ENCODE results near the gene COL5A2.

COL5A2 gene

GRCh38 chr2:189179570-189179950, at the start of gene COL5A2:
TSS of gene COL5A2 (minus strand) at chr2:189179761. CDS start at chr2:189179604, 157 bp downstream.
- DNase-seq, result no peak

- DNase-seq, result no peak
These were observed 46.5 kb upstream of the COL5A2 start for GRCh38 chr2:189226017-189226416.

GRCh38 chr2:189225032-189225431, 45.5 kb upstream of the COL5A2 start:
- no peak for DNase-seq

- DNase-seq, result no peak
These were observed 43.0 kb upstream of the COL5A2 start for GRCh38 chr2:189222468-189223105.

- DNase-seq, result no peak
These were observed 42.4 kb upstream of the COL5A2 start for GRCh38 chr2:189221811-189222467.

DNA sequence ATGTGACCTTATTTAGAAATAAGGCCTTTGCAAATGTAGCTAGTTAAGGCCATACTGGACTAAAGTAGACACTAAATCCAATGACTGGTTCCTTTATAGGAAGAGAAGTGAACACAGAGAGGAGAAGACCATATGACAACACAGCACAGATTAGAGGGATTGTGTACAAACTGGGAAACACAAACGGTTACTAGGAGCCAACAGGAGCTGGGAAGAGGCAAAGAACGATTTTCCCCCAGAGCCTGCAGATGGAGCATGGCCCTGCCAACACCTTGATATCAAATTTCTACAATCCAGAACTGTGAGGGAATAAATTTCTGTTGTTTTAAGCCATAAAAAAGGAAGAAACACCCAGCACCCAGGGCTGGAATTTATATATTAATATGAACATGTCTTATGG, 38.7 kb upstream of the COL5A2 start:
- DNase-seq, result no peak

DNA sequence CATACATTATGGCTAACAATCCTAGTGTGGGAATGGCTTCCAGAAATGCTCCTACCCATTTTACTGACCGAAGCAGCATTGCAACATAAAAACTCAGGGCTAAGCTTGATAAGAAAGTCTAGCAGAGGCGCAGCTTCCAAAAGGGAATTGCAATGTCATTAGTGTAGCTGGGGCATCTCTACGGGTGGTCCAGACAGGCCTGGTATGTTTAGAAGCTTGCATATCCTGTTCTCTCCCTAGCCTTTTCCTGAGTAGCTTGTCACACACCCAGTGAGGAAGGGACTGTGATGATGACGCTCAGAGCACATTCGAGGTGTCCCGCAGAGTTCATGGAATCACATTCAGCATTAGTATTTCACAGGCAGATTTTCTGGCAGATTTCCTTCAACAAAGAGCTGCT, 38.0 kb upstream of the COL5A2 start:
- no peak for DNase-seq

DNA sequence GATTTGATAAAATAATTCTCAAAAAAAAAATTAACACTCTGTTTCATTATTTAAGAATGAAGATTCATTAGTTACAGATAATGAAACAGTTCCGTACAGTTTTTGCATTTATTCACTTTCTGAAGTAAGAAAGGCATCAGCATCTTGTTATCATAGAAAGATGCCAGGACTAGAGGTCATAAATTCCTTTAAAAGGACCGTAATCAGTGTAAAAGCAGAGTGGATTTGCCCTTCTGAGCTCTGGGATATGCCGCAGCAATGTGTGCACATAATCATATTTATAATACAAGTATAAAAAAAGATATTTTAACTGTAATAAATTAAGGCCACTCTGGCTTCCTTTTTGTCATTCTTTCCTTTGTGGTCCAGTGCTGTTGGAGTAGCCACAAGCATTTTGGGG, 37.5 kb upstream of the COL5A2 start:
- DNase-seq, result no peak

GRCh38 chr2:189214484-189214883, 34.9 kb upstream of the COL5A2 start:
- no peak for DNase-seq

DNA sequence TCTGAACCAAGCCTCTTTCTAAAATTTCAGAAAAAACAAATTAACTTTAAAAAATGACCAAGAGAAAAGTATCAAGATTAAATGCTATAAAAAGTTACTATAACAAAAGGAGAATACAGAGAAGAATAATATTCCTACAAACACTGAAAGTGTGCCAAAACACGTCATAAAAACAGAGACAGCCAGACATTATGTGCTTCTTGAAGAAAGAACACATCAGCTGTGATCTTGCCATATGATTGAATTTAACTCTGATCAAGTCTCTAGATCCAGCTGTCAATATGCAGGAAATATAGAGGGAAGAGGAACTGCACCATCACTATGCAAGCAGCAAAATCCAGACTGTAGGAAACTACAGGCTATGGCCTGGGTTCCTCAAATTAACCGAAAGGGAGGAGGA, 33.7 kb upstream of the COL5A2 start:
- DNase-seq, result no peak

DNA sequence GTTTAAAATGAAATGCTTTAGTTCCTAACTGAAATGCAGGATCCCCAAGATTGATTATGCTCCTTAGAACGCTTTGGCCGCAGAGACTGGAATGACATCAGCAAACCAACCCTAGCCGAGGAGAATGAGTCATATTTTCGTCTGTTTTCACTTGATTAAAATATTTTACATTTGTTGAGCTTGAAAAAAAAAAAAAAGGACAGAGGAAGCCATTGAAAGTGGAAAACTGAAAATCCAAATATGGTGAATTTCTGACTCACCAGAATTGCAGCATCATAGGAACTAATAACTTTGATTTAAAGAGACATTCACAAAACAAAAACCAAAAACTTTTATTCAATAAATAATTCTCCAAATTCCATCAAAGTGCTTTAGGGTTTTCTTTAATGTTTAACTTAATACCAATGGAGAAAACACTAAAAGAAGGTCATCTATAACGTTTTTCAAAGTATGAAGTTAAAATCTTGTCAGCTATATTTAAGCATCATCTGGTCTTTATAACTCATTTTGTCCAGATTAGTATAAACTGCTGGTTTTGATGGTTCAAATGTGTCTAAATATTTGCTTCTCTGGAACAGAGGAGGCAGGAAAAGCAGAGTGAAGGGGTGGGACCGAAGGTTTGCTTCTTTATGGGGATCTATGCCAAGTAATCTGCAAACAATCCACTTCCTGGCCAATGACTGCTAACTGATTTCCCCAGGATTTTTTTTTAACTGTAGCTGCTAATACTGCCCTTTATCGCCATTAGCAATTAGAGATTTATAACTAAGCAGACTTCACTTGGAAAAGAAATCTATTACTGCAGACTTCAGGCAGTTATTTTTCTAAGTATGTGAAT, 30.9 kb upstream of the COL5A2 start:
- no peak for DNase-seq

DNA sequence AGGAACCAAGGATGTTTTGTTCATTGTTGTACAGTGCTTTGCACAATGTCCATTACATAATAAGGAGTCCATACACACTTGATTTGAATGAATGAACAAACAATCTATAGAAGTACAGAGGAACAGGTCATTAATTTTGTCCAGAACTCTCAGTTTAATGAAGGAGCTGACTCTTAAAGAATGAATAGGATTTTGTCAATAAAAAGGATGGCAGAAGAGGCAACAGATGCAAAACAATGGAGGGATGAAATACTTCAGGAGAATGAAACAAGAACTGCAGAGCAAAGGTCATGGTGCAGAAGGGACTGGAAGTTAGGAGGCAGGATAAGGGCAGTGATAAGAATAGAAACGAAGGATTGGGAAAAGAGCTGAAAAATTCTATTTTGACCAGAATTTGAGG, 28.7 kb upstream of the COL5A2 start:
- no peak for DNase-seq

DNA sequence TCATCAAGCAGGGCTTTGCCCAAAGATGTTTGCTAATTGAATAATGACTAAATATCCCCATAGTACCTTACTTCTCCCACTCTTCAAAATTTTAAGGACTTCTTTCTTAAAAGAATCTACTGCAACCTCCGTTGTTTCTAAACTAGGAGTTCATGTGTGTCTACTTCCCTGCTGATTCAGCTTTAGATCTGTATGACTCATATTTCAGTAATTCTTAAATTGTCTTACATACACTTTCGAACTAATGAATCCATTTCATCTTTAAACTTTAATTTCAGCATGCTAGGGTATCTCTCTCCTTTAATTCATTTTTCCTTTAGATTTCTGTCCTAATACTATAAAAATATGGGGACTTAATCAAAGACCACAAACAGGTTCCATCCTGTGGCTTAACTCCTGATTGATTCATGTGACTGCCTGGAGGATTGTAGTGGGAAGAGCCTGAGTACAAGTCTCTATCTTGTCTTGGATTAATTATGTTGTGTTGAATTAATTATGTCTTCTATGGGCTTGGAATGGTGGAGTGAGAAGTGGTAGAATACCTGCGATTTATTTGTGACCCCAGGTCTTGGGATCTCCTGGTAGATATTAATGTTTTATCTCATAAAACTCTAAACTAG, 24.9 kb upstream of the COL5A2 start:
- DNase-seq, result no peak

DNA sequence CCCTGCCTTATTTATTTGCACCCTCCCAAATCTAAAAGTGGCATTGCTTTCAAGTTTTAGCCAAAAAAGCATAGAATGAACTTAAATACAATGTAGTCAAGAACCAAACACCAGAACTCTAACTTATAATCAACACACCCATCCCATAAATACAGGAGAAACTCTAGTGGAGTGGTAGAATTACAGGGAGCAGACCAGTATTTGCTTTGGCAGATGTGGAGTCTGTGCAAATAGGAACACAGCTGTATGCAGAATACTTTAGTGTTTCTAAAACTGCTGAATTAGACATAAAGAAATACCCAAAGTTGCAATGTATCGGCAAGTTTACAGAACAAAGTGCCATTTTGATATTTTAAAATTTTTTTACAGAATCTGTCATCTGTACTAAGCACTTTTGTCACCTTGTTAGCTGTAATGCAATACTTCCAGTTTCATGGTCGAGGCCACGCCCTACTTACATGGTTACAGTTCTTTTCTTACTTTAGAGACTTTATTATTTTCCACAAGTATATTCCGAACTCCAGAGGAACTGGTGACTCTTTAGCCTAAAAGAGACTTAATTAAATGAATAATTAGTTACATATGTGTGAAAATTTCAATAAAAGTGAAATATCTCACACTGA, 23.7 kb upstream of the COL5A2 start:
- no peak for DNase-seq

- DNase-seq, result no peak
These were observed 20.2 kb upstream of the COL5A2 start for GRCh38 chr2:189199797-189200196.

- DNase-seq, result no peak
These were observed 13.2 kb upstream of the COL5A2 start for GRCh38 chr2:189192766-189193165.

DNA sequence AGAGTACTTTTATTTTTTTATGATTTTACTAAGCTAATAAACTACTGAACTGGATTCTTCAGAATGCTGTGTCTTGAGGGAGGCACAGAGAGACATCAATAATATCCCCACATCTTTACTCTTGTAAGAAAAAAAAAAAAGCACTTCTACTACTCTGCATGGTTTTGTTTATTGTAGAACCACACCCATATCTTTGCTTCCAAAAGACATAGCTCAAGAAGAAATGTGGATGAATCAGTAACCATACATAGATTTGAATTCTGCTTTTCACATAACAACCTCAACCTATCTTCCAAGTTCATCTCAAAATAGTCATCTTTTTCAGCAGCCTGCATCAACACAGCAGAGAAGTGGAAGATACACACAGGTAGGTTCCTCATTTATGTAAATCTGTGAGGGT, 12.2 kb upstream of the COL5A2 start:
- no peak for DNase-seq

- DNase-seq, result no peak
These were observed 11.1 kb upstream of the COL5A2 start for GRCh38 chr2:189190685-189191084.

DNA sequence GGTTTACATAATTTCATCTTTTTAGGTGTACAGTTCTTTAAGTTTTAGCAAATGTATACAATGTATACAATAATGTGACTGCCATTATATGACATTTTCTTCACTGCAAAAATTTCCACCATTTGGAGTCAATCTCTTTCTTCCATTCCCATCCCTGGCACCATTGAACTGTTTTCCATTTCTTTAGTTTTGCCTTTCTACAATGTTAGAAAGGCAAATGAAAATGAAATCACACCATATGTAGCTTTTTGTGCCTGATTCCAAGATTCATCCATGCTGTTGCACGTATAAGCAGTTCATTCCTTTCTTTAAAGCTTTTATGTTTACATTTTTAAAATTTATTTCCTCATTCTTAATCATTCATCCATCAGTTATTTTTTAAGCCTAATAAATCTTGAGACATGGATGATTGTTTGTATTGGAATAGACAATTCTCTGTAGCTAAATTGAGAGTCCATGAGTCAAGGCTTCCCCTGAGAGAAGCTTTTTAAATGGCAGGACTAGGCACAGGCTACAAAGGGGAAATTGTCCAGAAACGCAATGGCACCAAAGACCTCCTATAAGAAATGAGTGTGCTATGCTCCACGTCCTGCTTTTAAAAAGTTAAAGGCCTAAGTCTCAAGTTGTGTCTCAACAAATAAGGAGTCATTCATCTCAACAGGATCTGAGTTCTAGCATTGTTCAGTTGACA, 8.7 kb upstream of the COL5A2 start:
- no peak for DNase-seq

- DNase-seq, result no peak
These were observed 3.6 kb upstream of the COL5A2 start for GRCh38 chr2:189183170-189183569.

- DNase-seq, result no peak
These were observed 2.1 kb upstream of the COL5A2 start for GRCh38 chr2:189181706-189182105.

- no peak for DNase-seq
These were observed 613 bp downstream of the COL5A2 start for GRCh38 chr2:189178726-189179569.
